ENCODE data around the gene MMP15. TPM values are rescaled to one million over a fixed set of nuclear protein-coding genes. Genes with fewer than 3 reads are reported as not detected.

The MMP15 gene
- total and polyA plus RNA-seq, 2 of the 4 experiments (the other 2 are of a cell fraction): 0.18 to 0.56 TPM

GRCh38 chr16:58016840-58017446 is 8.6 kb upstream of the MMP15 start:
- Histone ChIP-seq H2BK5ac (ENCODE audit: low read depth, low read length, poor library complexity, severe bottlenecking) (no peak overlapping the region), H3K79me1 (ENCODE audit: low read depth in 1 of 2, low read length in 2 of 2) (peaks cover 0 to 10% of the 10 kb centered on the region in 2 experiments; a peak in 3 of 4 replicates), H3K9ac (ENCODE audit: low read depth, low read length) (no peak overlapping the region), H3K9me1 (ENCODE audit: insufficient read depth, low read length) (peaks cover 17% of the 10 kb centered on the region), H2AFZ (replicated peaks; ENCODE audit: low read length, poor library complexity) (no peak overlapping the region), H3K4ac (ENCODE audit: low read depth, low read length) (no peak overlapping the region), H3K36me3 (ENCODE audit: control insufficient read depth, insufficient read depth, low read length) (peaks cover 11% of the 10 kb centered on the region), H3K14ac (replicated peaks; ENCODE audit: low read depth, low read length) (no peak overlapping the region), H3K27ac (ENCODE audit: insufficient read depth, low read length) (no peak overlapping the region), H3K4me3 (ENCODE audit: insufficient read depth, low read depth, low read length) (no peak overlapping the region), H2BK20ac (ENCODE audit: low read depth, low read length) (no peak overlapping the region), H2AK5ac (ENCODE audit: low read depth, low read length) (no peak overlapping the region), H2AK9ac (replicated peaks; ENCODE audit: low read depth, low read length, poor library complexity) (no peak overlapping the region), H3K56ac (ENCODE audit: extremely low read depth, insufficient read depth, low read length) (no peak overlapping the region), H3K27me3 (ENCODE audit: control insufficient read depth, insufficient read depth, low read length) (no peaks in the 10 kb centered on the region), H2BK15ac (ENCODE audit: low read depth, low read length) (no peak overlapping the region), H3K23ac (ENCODE audit: low read depth, low read length) (no peak overlapping the region), H3K4me1 (ENCODE audit: control insufficient read depth, insufficient read depth, low read length) (peaks cover 9% of the 10 kb centered on the region), H3K4me2 (ENCODE audit: low read depth, low read length) (no peak overlapping the region), H2BK120ac (ENCODE audit: low read depth, low read length) (no peak overlapping the region), H3K9me3 (ENCODE audit: control insufficient read depth, insufficient read depth, low read length) (no peaks in the 10 kb centered on the region), H4K20me1 (ENCODE audit: insufficient read depth, low read length) (peaks cover 4% of the 10 kb centered on the region; the same call in 1 of the 2 replicates), H3K18ac (ENCODE audit: low read depth, low read length) (no peak overlapping the region), H4K91ac (ENCODE audit: insufficient read depth, low read depth, low read length) (no peak overlapping the region), H4K5ac (ENCODE audit: low read depth, low read length) (no peak overlapping the region), H4K8ac (ENCODE audit: low read depth in 2 of 2, low read length in 2 of 2) (no peak overlapping the region)
- DNase-seq (no peak), ATAC-seq (ENCODE audit: low read depth) (no peak)
- 68% methylated on average over 6 of the region's 12 CpGs; no CpG with 5 or more reads in 1 of the 2 experiments for WGBS, 2 experiments (ENCODE audit: extremely low coverage in 2 of 2, insufficient read length in 1 of 2)
- POLR2A ChIA-PET (ENCODE audit: unreplicated experiment): interaction anchor here (0.5 kb wide), 1 partner anchor 297 kb away, joined by 3 read pairs; no protein-coding TSS in a partner anchor
- BruUV-seq (replicated peaks): no TSS peak
- CTCF ChIA-PET: no interaction called here
- intact Hi-C loops (cut with micrococcal nuclease): no loop called here
- dilution Hi-C loops (cut with HindIII; ENCODE audit: low sequenced_read_pairs, unreplicated experiment): no loop called here
- in situ Hi-C loops (cut with MboI; ENCODE audit: low sequenced_read_pairs): no loop called here
- TF ChIP-seq FOS (IDR thresholded peaks at IDR 0.05; ENCODE audit: low read depth, low read length): no peak
- no peak for TF ChIP-seq SMC3 (IDR thresholded peaks at IDR 0.05; ENCODE audit: low read depth, low read length)
- no peak for TF ChIP-seq NFE2L2 (IDR thresholded peaks at IDR 0.05; ENCODE audit: low read depth, low read length)
- TF ChIP-seq RCOR1 (IDR thresholded peaks at IDR 0.05; ENCODE audit: insufficient replicate concordance, low read length): no peak
- TF ChIP-seq, protein P1, sequence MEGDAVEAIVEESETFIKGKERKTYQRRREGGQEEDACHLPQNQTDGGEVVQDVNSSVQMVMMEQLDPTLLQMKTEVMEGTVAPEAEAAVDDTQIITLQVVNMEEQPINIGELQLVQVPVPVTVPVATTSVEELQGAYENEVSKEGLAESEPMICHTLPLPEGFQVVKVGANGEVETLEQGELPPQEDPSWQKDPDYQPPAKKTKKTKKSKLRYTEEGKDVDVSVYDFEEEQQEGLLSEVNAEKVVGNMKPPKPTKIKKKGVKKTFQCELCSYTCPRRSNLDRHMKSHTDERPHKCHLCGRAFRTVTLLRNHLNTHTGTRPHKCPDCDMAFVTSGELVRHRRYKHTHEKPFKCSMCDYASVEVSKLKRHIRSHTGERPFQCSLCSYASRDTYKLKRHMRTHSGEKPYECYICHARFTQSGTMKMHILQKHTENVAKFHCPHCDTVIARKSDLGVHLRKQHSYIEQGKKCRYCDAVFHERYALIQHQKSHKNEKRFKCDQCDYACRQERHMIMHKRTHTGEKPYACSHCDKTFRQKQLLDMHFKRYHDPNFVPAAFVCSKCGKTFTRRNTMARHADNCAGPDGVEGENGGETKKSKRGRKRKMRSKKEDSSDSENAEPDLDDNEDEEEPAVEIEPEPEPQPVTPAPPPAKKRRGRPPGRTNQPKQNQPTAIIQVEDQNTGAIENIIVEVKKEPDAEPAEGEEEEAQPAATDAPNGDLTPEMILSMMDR (conservative IDR thresholded peaks at IDR 0.05; ENCODE audit: low read depth, low read length): no peak
- TF ChIP-seq CHD1 (IDR thresholded peaks at IDR 0.05; ENCODE audit: low read depth, low read length): no peak
- no peak for TF ChIP-seq RFX5 (IDR thresholded peaks at IDR 0.05; ENCODE audit: low read depth, low read length)
- no peak for TF ChIP-seq MXI1 (IDR thresholded peaks at IDR 0.05; ENCODE audit: borderline replicate concordance, low read depth, low read length)
- TF ChIP-seq ELK1 (IDR thresholded peaks at IDR 0.05; ENCODE audit: borderline replicate concordance, low read depth, low read length): no peak
- TF ChIP-seq MAFK (IDR thresholded peaks at IDR 0.05; ENCODE audit: low read depth, low read length): no peak
- TF ChIP-seq USF2 (IDR thresholded peaks at IDR 0.05; ENCODE audit: low read depth, low read length): no peak
- no peak for TF ChIP-seq BHLHE40 (IDR thresholded peaks at IDR 0.05; ENCODE audit: low read depth, low read length)
- TF ChIP-seq RAD21 (IDR thresholded peaks at IDR 0.05; ENCODE audit: low read length): no peak
- no peak for TF ChIP-seq CEBPB (IDR thresholded peaks at IDR 0.05; ENCODE audit: low read depth, low read length)
- no peak for TF ChIP-seq POLR2A (IDR thresholded peaks at IDR 0.05; ENCODE audit: low read depth, low read length)
- no peak for TF ChIP-seq MAZ (IDR thresholded peaks at IDR 0.05; ENCODE audit: borderline replicate concordance, low read depth, low read length)

Measured in IMR-90 (cell line).